GM12892 (cell line): ENCODE data around the gene SLC43A3.

Experiments
- POLR2A ChIP-seq: IDR thresholded peaks from 2 replicates; pipeline ENCODE4 v1.6.1; 2011; ENCODE audit warnings: low read depth, low read length, control low read depth
- POLR2AphosphoS5 ChIP-seq: IDR thresholded peaks from 2 replicates; pipeline ENCODE4 v1.6.1; 2011; ENCODE audit warnings: low read depth, low read length, control low read depth
- TAF1 ChIP-seq: IDR thresholded peaks from 2 replicates; pipeline ENCODE4 v1.6.1; 2011; ENCODE audit warnings: low read depth, mild to moderate bottlenecking, control low read depth, low read length, borderline replicate concordance

- TF ChIP-seq POLR2A, result no peak
- no peak for TF ChIP-seq TAF1
- TF ChIP-seq POLR2AphosphoS5, result no peak
These were observed 31.1 kb upstream of the SLC43A3 start for GRCh38 chr11:57458060-57458409.
